GM23338 (cell line): Measurements from ENCODE around the gene L3HYPDH. TPM values are rescaled to one million over a fixed set of nuclear protein-coding genes. Genes with fewer than 3 reads are reported as not detected.

Experiments
- ATAC-seq: fragments of 200-7000 bp; cut with Tn5 transposase; 3 replicates; pipeline ENCODE4 v1.9.1; 2020
- DNase-seq: peaks from one replicate; pipeline ENCODE4 v3.0.0-alpha.2; 2015; ENCODE audit warnings: low spot score
- H2AFZ ChIP-seq: fragments of 200-600 bp; sonication (generic); 2 replicates; pipeline ENCODE4 v1.8.0; 2016; ENCODE audit warnings: antibody characterized with exemption, mild to moderate bottlenecking, moderate library complexity
- H3F3A ChIP-seq: fragments of 200-600 bp; sonication (generic); replicated peaks from 2 replicates; pipeline ENCODE4 v1.8.0; 2017; ENCODE audit warnings: antibody characterized with exemption, mixed run types, low read depth
- H3K27ac ChIP-seq: fragments of 200-600 bp; sonication (generic); 2 replicates; pipeline ENCODE4 v1.6.1; 2016; ENCODE audit warnings: low read depth
- H3K27me3 ChIP-seq: fragments of 200-600 bp; sonication (generic); 2 replicates; pipeline ENCODE4 v1.8.0; 2016; ENCODE audit warnings: mild to moderate bottlenecking, mixed run types, moderate library complexity; ENCODE audit not compliant: insufficient read depth
- H3K36me3 ChIP-seq: fragments of 200-600 bp; sonication (generic); 2 replicates; pipeline ENCODE4 v1.8.0; 2016; ENCODE audit warnings: mild to moderate bottlenecking; ENCODE audit not compliant: insufficient read depth
- H3K4me1 ChIP-seq: fragments of 200-600 bp; sonication (generic); 2 replicates; pipeline ENCODE4 v1.8.0; 2016; ENCODE audit warnings: mild to moderate bottlenecking, moderate library complexity; ENCODE audit not compliant: insufficient read depth
- H3K4me2 ChIP-seq: fragments of 200-600 bp; sonication (generic); 2 replicates; pipeline ENCODE4 v1.7.1; 2017; ENCODE audit warnings: mixed run types
- H3K4me3 ChIP-seq: fragments of 200-600 bp; sonication (generic); 2 replicates; pipeline ENCODE4 v1.6.1; 2016; ENCODE audit warnings: mixed run types
- H3K79me2 ChIP-seq: fragments of 200-600 bp; sonication (generic); replicated peaks from 2 replicates; pipeline ENCODE4 v1.8.0; 2017; ENCODE audit warnings: mild to moderate bottlenecking; ENCODE audit not compliant: insufficient read depth
- H3K9me2 ChIP-seq: fragments of 200-600 bp; sonication (generic); 2 replicates; pipeline ENCODE4 v1.8.0; 2017; ENCODE audit not compliant: insufficient read depth
- H4K20me1 ChIP-seq: fragments of 200-600 bp; sonication (generic); replicated peaks from 2 replicates; pipeline ENCODE4 v1.8.0; 2017; ENCODE audit warnings: mild to moderate bottlenecking; ENCODE audit not compliant: insufficient read depth
- H3K27ac Mint-ChIP-seq: 2 replicates; pipeline ENCODE4 v1.8.0; 2020; ENCODE audit warnings: inconsistent platforms, mild to moderate bottlenecking, moderate library complexity, mixed read lengths
- H3K27me3 Mint-ChIP-seq: 3 replicates; pipeline ENCODE4 v1.8.0; 2022; ENCODE audit warnings: low read depth, mild to moderate bottlenecking, moderate library complexity, mixed read lengths, inconsistent platforms; ENCODE audit not compliant: insufficient read depth, poor library complexity
- H3K36me3 Mint-ChIP-seq: 3 replicates; pipeline ENCODE4 v1.8.0; 2021; ENCODE audit warnings: low read depth, mild to moderate bottlenecking, inconsistent platforms, moderate library complexity, mixed read lengths
- H3K4me1 Mint-ChIP-seq: 3 replicates; pipeline ENCODE4 v1.8.0; 2020; ENCODE audit warnings: mild to moderate bottlenecking, inconsistent platforms, mixed read lengths
- H3K4me3 Mint-ChIP-seq: 3 replicates; pipeline ENCODE4 v1.8.0; 2021; ENCODE audit warnings: moderate library complexity, mild to moderate bottlenecking, inconsistent platforms, mixed read lengths
- H3K9me3 Mint-ChIP-seq: 3 replicates; pipeline ENCODE4 v1.8.0; 2020; ENCODE audit warnings: moderate library complexity, mild to moderate bottlenecking, inconsistent platforms, mixed read lengths
- CREB1 ChIP-seq: fragments of 250-450 bp; sonication (Bioruptor Pico); IDR thresholded peaks from 2 replicates; pipeline ENCODE4 v1.5.0; 2020; ENCODE audit warnings: low read depth, mild to moderate bottlenecking, moderate library complexity
- ETS1 ChIP-seq: IDR thresholded peaks from 2 replicates; pipeline ENCODE4 v1.6.1; 2016; ENCODE audit warnings: antibody characterized with exemption
- EZH2 ChIP-seq: fragments of 200-600 bp; sonication (generic); IDR thresholded peaks from one replicate; pipeline ENCODE4 v1.8.0; 2017; ENCODE audit warnings: antibody characterized with exemption, mild to moderate bottlenecking, low read depth; ENCODE audit not compliant: unreplicated experiment
- EZH2phosphoT487 ChIP-seq: fragments of 200-600 bp; sonication (generic); IDR thresholded peaks from one replicate; pipeline ENCODE4 v1.8.1; 2018; ENCODE audit warnings: antibody characterized with exemption; ENCODE audit not compliant: unreplicated experiment
- NANOG ChIP-seq: IDR thresholded peaks from 2 replicates; pipeline ENCODE4 v1.6.1; 2016; ENCODE audit warnings: antibody characterized with exemption, borderline replicate concordance
- POLR2AphosphoS5 ChIP-seq: IDR thresholded peaks from 2 replicates; pipeline ENCODE4 v1.6.1; 2016; ENCODE audit warnings: antibody characterized with exemption, low read depth
- REST ChIP-seq: IDR thresholded peaks from one replicate; pipeline ENCODE4 v1.6.1; 2018; ENCODE audit warnings: antibody characterized with exemption; ENCODE audit not compliant: unreplicated experiment
- ZNF331 ChIP-seq: fragments of 250-450 bp; sonication (Bioruptor Pico); IDR thresholded peaks from 2 replicates; pipeline ENCODE4 v1.5.0; 2020; ENCODE audit warnings: low read depth, mild to moderate bottlenecking, moderate library complexity
- polyA plus RNA-seq: library from polyadenylated mRNA; unstranded; fragments of >200 nt; fragmentation: Nextera tagmentation; extraction: Ambion mirVana; gene quantifications from 2 replicates; pipeline ENCODE4 v1.2.1, GENCODE V29; 2016
- total RNA-seq: library from RNA; depleted of rRNA; stranded (reverse); fragments of >200 nt; shearing (Covaris generic); gene quantifications from 2 replicates; pipeline ENCODE4 v1.2.3, GENCODE V29; 2014
- TF ChIP-seq, protein P1 (sequence below): fragments of 250-450 bp; sonication (Bioruptor Pico); IDR thresholded peaks from 2 replicates; pipeline ENCODE4 v1.5.0; 2020; ENCODE audit warnings: mild to moderate bottlenecking, moderate library complexity
- TF ChIP-seq, protein P2 (sequence below), 2 experiments: fragments of 200-600 bp in 1 of 2; sonication (generic) in 1 of 2; conservative IDR thresholded peaks; 2 replicates each; pipeline versions ENCODE4 v1.5.1 to v1.6.1; 2016 to 2017; ENCODE audit warnings: antibody characterized with exemption in 2 of 2, low read depth in 2 of 2, mild to moderate bottlenecking in 2 of 2, moderate library complexity in 1 of 2

The L3HYPDH gene
- total and polyA plus RNA-seq, 2 experiments from 2014 or later = 18.6 to 24.8 TPM

GRCh38 chr14:59435101-59435500 lies 49.1 kb downstream of the L3HYPDH start (continued):
- TF ChIP-seq, protein P1, sequence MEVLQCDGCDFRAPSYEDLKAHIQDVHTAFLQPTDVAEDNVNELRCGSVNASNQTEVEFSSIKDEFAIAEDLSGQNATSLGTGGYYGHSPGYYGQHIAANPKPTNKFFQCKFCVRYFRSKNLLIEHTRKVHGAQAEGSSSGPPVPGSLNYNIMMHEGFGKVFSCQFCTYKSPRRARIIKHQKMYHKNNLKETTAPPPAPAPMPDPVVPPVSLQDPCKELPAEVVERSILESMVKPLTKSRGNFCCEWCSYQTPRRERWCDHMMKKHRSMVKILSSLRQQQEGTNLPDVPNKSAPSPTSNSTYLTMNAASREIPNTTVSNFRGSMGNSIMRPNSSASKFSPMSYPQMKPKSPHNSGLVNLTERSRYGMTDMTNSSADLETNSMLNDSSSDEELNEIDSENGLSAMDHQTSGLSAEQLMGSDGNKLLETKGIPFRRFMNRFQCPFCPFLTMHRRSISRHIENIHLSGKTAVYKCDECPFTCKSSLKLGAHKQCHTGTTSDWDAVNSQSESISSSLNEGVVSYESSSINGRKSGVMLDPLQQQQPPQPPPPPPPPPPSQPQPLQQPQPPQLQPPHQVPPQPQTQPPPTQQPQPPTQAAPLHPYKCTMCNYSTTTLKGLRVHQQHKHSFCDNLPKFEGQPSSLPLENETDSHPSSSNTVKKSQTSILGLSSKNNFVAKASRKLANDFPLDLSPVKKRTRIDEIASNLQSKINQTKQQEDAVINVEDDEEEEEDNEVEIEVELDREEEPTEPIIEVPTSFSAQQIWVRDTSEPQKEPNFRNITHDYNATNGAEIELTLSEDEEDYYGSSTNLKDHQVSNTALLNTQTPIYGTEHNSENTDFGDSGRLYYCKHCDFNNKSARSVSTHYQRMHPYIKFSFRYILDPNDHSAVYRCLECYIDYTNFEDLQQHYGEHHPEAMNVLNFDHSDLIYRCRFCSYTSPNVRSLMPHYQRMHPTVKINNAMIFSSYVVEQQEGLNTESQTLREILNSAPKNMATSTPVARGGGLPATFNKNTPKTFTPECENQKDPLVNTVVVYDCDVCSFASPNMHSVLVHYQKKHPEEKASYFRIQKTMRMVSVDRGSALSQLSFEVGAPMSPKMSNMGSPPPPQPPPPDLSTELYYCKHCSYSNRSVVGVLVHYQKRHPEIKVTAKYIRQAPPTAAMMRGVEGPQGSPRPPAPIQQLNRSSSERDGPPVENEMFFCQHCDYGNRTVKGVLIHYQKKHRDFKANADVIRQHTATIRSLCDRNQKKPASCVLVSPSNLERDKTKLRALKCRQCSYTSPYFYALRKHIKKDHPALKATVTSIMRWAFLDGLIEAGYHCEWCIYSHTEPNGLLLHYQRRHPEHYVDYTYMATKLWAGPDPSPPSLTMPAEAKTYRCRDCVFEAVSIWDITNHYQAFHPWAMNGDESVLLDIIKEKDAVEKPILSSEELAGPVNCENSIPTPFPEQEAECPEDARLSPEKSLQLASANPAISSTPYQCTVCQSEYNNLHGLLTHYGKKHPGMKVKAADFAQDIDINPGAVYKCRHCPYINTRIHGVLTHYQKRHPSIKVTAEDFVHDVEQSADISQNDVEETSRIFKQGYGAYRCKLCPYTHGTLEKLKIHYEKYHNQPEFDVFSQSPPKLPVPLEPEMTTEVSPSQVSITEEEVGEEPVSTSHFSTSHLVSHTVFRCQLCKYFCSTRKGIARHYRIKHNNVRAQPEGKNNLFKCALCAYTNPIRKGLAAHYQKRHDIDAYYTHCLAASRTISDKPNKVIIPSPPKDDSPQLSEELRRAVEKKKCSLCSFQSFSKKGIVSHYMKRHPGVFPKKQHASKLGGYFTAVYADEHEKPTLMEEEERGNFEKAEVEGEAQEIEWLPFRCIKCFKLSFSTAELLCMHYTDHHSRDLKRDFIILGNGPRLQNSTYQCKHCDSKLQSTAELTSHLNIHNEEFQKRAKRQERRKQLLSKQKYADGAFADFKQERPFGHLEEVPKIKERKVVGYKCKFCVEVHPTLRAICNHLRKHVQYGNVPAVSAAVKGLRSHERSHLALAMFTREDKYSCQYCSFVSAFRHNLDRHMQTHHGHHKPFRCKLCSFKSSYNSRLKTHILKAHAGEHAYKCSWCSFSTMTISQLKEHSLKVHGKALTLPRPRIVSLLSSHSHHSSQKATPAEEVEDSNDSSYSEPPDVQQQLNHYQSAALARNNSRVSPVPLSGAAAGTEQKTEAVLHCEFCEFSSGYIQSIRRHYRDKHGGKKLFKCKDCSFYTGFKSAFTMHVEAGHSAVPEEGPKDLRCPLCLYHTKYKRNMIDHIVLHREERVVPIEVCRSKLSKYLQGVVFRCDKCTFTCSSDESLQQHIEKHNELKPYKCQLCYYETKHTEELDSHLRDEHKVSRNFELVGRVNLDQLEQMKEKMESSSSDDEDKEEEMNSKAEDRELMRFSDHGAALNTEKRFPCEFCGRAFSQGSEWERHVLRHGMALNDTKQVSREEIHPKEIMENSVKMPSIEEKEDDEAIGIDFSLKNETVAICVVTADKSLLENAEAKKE = no peak
- TF ChIP-seq ETS1 (no peak), ZNF331 (no peak), NANOG (no peak), EZH2phosphoT487 (no peak), EZH2 (no peak)

GRCh38 chr14:59429790-59430189 lies 54.4 kb downstream of the L3HYPDH start:
- Histone ChIP-seq H4K20me1 (no peaks in the 10 kb centered on the region), H3K36me3 (no peaks in the 10 kb centered on the region), H3K9me2 (no peaks in the 10 kb centered on the region), H2AFZ (no peak overlapping the region), H3F3A (no peaks in the 10 kb centered on the region), H3K4me1 (no peaks in the 10 kb centered on the region), H3K4me2 (no peak overlapping the region), H3K79me2 (no peaks in the 10 kb centered on the region), H3K27me3 (no peaks in the 10 kb centered on the region), H3K27ac (no peak overlapping the region), H3K4me3 (no peak overlapping the region)
- DNase-seq (no peak), ATAC-seq (no peak)
- Mint-ChIP-seq H3K4me1 (peaks cover 8% of the 10 kb centered on the region; the same call in 2 of the 3 replicates), H3K27ac (no peak overlapping the region), H3K9me3 (no peaks in the 10 kb centered on the region; the same call in 2 of the 3 replicates), H3K4me3 (no peak overlapping the region), H3K27me3 (peaks cover 1% of the 10 kb centered on the region), H3K36me3 (no peaks in the 10 kb centered on the region)
- TF ChIP-seq, protein P2, sequence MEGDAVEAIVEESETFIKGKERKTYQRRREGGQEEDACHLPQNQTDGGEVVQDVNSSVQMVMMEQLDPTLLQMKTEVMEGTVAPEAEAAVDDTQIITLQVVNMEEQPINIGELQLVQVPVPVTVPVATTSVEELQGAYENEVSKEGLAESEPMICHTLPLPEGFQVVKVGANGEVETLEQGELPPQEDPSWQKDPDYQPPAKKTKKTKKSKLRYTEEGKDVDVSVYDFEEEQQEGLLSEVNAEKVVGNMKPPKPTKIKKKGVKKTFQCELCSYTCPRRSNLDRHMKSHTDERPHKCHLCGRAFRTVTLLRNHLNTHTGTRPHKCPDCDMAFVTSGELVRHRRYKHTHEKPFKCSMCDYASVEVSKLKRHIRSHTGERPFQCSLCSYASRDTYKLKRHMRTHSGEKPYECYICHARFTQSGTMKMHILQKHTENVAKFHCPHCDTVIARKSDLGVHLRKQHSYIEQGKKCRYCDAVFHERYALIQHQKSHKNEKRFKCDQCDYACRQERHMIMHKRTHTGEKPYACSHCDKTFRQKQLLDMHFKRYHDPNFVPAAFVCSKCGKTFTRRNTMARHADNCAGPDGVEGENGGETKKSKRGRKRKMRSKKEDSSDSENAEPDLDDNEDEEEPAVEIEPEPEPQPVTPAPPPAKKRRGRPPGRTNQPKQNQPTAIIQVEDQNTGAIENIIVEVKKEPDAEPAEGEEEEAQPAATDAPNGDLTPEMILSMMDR (conservative IDR thresholded peaks at IDR 0.05; ENCODE audit: low read depth in 2 of 2) = no peak
- TF ChIP-seq ETS1 (no peak), REST (no peak), CREB1 (CRISPR knock-in tag) (no peak), POLR2AphosphoS5 (no peak), ZNF331 (no peak), EZH2 (no peak)
